ENCODE measurements around the gene CCSER1. TPM values are rescaled to one million over a fixed set of nuclear protein-coding genes. Genes with fewer than 3 reads are reported as not detected.

The CCSER1 gene
- total RNA-seq, 1 donor from 2014 or later = 15.7 TPM

GRCh38 chr4:91426725-91427124 lies 1299.5 kb downstream of the CCSER1 start:
- Mint-ChIP-seq H3K9me3 (ENCODE audit: unreplicated experiment) (no peaks in the 10 kb centered on the region), H3K4me3 (ENCODE audit: unreplicated experiment) (no peak overlapping the region), H3K36me3 (ENCODE audit: unreplicated experiment) (no peaks in the 10 kb centered on the region), H3K27me3 (ENCODE audit: unreplicated experiment) (no peaks in the 10 kb centered on the region), H3K4me1 (ENCODE audit: low read depth, unreplicated experiment) (no peaks in the 10 kb centered on the region), H3K27ac (ENCODE audit: unreplicated experiment) (no peak overlapping the region)
- DNase-seq = no peak
- TF ChIP-seq CTCF (IDR thresholded peaks at IDR 0.05; ENCODE audit: partially characterized antibody, unreplicated experiment) = no peak

DNA sequence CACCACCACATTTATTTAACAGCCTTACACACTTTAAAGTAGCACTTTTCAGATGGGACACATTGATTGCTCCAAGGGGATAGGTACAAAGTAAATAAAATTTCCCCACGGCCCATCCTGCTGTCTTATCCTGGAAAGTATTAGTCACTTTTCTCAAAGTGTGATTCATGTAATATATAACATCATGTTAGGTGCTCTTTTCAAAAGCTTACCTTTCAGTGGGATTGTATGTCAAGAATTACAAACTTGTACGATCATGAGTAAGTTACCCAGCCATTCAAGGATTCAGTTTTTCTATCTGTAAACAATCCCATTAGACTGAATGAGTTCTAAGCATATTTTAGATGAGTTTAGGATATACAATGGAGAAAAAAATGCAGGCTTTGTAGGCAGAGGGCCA lies 1300.0 kb downstream of the CCSER1 start:
- Mint-ChIP-seq H3K4me3 (ENCODE audit: unreplicated experiment) (no peak overlapping the region), H3K27ac (ENCODE audit: unreplicated experiment) (no peak overlapping the region), H3K9me3 (ENCODE audit: unreplicated experiment) (no peaks in the 10 kb centered on the region), H3K4me1 (ENCODE audit: low read depth, unreplicated experiment) (no peaks in the 10 kb centered on the region), H3K36me3 (ENCODE audit: unreplicated experiment) (no peaks in the 10 kb centered on the region), H3K27me3 (ENCODE audit: unreplicated experiment) (no peaks in the 10 kb centered on the region)
- no peak for TF ChIP-seq CTCF (IDR thresholded peaks at IDR 0.05; ENCODE audit: partially characterized antibody, unreplicated experiment)
- no peak for DNase-seq

GRCh38 chr4:91434631-91435030 lies 1307.4 kb downstream of the CCSER1 start:
- no peak for DNase-seq
- Mint-ChIP-seq H3K36me3 (ENCODE audit: unreplicated experiment) (no peaks in the 10 kb centered on the region), H3K9me3 (ENCODE audit: unreplicated experiment) (no peaks in the 10 kb centered on the region), H3K27ac (ENCODE audit: unreplicated experiment) (no peak overlapping the region), H3K4me3 (ENCODE audit: unreplicated experiment) (no peak overlapping the region), H3K27me3 (ENCODE audit: unreplicated experiment) (no peaks in the 10 kb centered on the region), H3K4me1 (ENCODE audit: low read depth, unreplicated experiment) (no peaks in the 10 kb centered on the region)
- TF ChIP-seq CTCF (IDR thresholded peaks at IDR 0.05; ENCODE audit: partially characterized antibody, unreplicated experiment) = no peak

- no peaks in the 10 kb centered on the region for H3K9me3 Mint-ChIP-seq (ENCODE audit: unreplicated experiment)
- H3K36me3 Mint-ChIP-seq (ENCODE audit: unreplicated experiment) = no peaks in the 10 kb centered on the region
- no peak overlapping the region for H3K4me3 Mint-ChIP-seq (ENCODE audit: unreplicated experiment)
- H3K27me3 Mint-ChIP-seq (ENCODE audit: unreplicated experiment) = no peaks in the 10 kb centered on the region
- no peak for TF ChIP-seq CTCF (IDR thresholded peaks at IDR 0.05; ENCODE audit: partially characterized antibody, unreplicated experiment)
- DNase-seq = no peak
- no peak overlapping the region for H3K27ac Mint-ChIP-seq (ENCODE audit: unreplicated experiment)
- no peaks in the 10 kb centered on the region for H3K4me1 Mint-ChIP-seq (ENCODE audit: low read depth, unreplicated experiment)
These were observed 1309.4 kb downstream of the CCSER1 start for GRCh38 chr4:91436556-91436955.

DNA sequence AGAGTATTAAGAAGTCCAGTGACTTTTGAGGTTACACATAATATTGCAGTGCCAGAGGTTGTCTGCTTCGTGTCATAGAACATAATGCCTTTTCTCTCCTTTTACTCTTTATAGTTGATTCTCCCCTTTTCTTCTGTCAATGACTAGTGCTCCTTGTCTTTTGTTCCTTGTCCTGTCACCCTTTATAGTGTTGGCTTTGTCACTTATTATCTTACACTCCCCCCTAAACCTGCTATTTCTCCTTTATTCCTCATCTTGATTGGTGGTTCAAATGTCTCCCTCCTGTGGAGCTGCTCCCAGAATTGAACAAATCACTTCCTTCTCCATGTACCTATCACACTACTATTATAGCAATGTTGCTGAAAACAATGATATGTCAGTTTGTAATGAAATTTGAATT lies 1320.0 kb downstream of the CCSER1 start:
- Mint-ChIP-seq H3K27me3 (ENCODE audit: unreplicated experiment) (no peaks in the 10 kb centered on the region), H3K36me3 (ENCODE audit: unreplicated experiment) (no peaks in the 10 kb centered on the region), H3K4me3 (ENCODE audit: unreplicated experiment) (no peak overlapping the region), H3K4me1 (ENCODE audit: low read depth, unreplicated experiment) (no peaks in the 10 kb centered on the region), H3K9me3 (ENCODE audit: unreplicated experiment) (no peaks in the 10 kb centered on the region), H3K27ac (ENCODE audit: unreplicated experiment) (no peak overlapping the region)
- DNase-seq = no peak
- no peak for TF ChIP-seq CTCF (IDR thresholded peaks at IDR 0.05; ENCODE audit: partially characterized antibody, unreplicated experiment)
